Upper lobe of left lung (tissue), 4 donors: ENCODE measurements around the gene DPY19L2.
"Not testable (repeated sequence)": the region's sequence is repeated elsewhere in the genome, so short reads cannot be mapped to it uniquely, and the experiment has no call there.

Source experiments
- POLR2A ChIP-seq, 4 donors: fragments of 450-650 bp; IDR thresholded peaks; one replicate each; pipeline ENCODE4 v1.5.1; 2016 to 2017; ENCODE audit warnings: antibody characterized with exemption in 4 of 4, mild to moderate bottlenecking in 2 of 4
- TF ChIP-seq, protein P1 (sequence below), 6 experiments: fragments of 450-650 bp in 4 of 6; fragments of 200-600 bp in 2 of 6; sonication (generic) in 2 of 6; IDR thresholded peaks; one replicate each; pipeline ENCODE4 v1.5.1; 2016 to 2019; ENCODE audit warnings: antibody characterized with exemption in 6 of 6

DNA sequence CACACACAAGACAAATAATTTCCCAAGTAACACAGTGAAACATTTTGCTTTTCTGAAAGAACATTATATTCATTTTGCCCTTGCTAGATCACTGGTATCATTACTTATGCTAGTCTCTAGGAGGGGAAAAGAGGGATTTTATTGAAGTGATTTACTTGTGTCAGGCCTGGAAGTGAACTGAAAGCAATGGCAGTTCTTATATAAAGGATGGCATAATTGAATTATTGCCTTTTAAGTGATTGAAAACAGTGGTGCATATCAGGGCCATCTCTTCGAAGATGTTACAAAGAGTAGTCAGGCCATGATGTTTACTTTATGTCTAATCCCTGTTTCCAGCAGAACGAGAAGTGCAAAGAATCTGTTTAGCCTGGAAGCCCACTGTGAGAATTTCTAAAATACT is 30.7 kb upstream of the DPY19L2 start:
- TF ChIP-seq, protein P1, sequence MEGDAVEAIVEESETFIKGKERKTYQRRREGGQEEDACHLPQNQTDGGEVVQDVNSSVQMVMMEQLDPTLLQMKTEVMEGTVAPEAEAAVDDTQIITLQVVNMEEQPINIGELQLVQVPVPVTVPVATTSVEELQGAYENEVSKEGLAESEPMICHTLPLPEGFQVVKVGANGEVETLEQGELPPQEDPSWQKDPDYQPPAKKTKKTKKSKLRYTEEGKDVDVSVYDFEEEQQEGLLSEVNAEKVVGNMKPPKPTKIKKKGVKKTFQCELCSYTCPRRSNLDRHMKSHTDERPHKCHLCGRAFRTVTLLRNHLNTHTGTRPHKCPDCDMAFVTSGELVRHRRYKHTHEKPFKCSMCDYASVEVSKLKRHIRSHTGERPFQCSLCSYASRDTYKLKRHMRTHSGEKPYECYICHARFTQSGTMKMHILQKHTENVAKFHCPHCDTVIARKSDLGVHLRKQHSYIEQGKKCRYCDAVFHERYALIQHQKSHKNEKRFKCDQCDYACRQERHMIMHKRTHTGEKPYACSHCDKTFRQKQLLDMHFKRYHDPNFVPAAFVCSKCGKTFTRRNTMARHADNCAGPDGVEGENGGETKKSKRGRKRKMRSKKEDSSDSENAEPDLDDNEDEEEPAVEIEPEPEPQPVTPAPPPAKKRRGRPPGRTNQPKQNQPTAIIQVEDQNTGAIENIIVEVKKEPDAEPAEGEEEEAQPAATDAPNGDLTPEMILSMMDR (IDR thresholded peaks at IDR 0.05) = not testable (repeated sequence)
- TF ChIP-seq POLR2A (IDR thresholded peaks at IDR 0.05) = not testable (repeated sequence)
